ENCODE measurements around the gene KRT14.

DNA sequence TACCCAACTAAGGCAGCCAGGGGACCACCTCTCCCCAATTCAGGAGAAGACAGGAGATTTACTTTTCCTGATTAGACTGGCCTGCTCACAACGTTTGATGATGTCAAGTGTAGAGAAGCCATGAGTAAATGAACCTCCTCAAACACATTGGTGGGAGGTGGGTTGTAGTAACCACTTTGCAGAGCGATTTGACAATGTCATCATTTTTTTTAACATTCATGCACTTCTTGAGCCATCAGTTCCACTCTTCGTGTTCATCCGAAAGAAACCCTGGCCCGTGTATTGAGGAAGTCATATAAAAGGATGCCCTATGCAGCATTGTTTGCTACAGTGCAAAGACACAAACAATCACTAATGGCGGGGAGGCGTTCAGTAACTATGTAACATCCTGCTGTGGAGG is 53.1 kb downstream of the KRT14 start:
- TF ChIP-seq POLR2AphosphoS5 (IDR thresholded peaks at IDR 0.05) (no peak), EP300 (IDR thresholded peaks at IDR 0.05) (no peak)
- TF ChIP-seq, protein P1, sequence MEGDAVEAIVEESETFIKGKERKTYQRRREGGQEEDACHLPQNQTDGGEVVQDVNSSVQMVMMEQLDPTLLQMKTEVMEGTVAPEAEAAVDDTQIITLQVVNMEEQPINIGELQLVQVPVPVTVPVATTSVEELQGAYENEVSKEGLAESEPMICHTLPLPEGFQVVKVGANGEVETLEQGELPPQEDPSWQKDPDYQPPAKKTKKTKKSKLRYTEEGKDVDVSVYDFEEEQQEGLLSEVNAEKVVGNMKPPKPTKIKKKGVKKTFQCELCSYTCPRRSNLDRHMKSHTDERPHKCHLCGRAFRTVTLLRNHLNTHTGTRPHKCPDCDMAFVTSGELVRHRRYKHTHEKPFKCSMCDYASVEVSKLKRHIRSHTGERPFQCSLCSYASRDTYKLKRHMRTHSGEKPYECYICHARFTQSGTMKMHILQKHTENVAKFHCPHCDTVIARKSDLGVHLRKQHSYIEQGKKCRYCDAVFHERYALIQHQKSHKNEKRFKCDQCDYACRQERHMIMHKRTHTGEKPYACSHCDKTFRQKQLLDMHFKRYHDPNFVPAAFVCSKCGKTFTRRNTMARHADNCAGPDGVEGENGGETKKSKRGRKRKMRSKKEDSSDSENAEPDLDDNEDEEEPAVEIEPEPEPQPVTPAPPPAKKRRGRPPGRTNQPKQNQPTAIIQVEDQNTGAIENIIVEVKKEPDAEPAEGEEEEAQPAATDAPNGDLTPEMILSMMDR (IDR thresholded peaks at IDR 0.05): no peak
